Coronary artery (tissue), 2 donors: Measurements from ENCODE around the gene SHMT2.
"Not testable (repeated sequence)": the region's sequence is repeated elsewhere in the genome, so short reads cannot be mapped to it uniquely, and the experiment has no call there.

Source experiments
- DNase-seq: peaks from one replicate; pipeline ENCODE4 v3.0.0-alpha.2; 2017; ENCODE audit warnings: low spot score
- H3K27ac ChIP-seq, 2 donors: fragments of 200-600 bp; sonication (generic); one replicate each; pipeline ENCODE4 v1.5.1; 2016 to 2019
- H3K4me3 ChIP-seq: fragments of 200-600 bp; sonication (generic); 2 replicates; pipeline ENCODE4 v1.5.1; 2016; ENCODE audit warnings: mild to moderate bottlenecking, moderate library complexity
- CTCF ChIP-seq: fragments of 200-600 bp; sonication (generic); IDR thresholded peaks from one replicate; pipeline ENCODE4 v1.5.1; 2019; ENCODE audit warnings: antibody characterized with exemption

The SHMT2 gene

GRCh38 chr12:57272337-57273151, 43.0 kb downstream of the SHMT2 start:
- Histone ChIP-seq H3K27ac (no peak overlapping the region), H3K4me3 (no peak overlapping the region)
- no peak for DNase-seq
- TF ChIP-seq CTCF = no peak

- TF ChIP-seq CTCF = no peak
- Histone ChIP-seq H3K4me3 (no peak overlapping the region), H3K27ac (no peak overlapping the region)
- no peak for DNase-seq
These were observed 44.0 kb downstream of the SHMT2 start for GRCh38 chr12:57273516-57273915.

GRCh38 chr12:57276233-57276632, 46.7 kb downstream of the SHMT2 start:
- not testable (repeated sequence) for H3K27ac ChIP-seq, H3K4me3 ChIP-seq, DNase-seq

- TF ChIP-seq CTCF = no peak
- H3K27ac ChIP-seq = no peak overlapping the region
- DNase-seq = no peak
- H3K4me3 ChIP-seq = no peak overlapping the region
These were observed 47.5 kb downstream of the SHMT2 start for GRCh38 chr12:57276935-57277563.

- Histone ChIP-seq H3K4me3 (no peak overlapping the region), H3K27ac (no peak overlapping the region)
- no peak for DNase-seq
- no peak for TF ChIP-seq CTCF
These were observed 49.2 kb downstream of the SHMT2 start for GRCh38 chr12:57278465-57279381.

- Histone ChIP-seq H3K4me3 (no peak overlapping the region), H3K27ac (no peak overlapping the region)
- no peak for TF ChIP-seq CTCF
- no peak for DNase-seq
These were observed 50.9 kb downstream of the SHMT2 start for GRCh38 chr12:57280211-57281062.

GRCh38 chr12:57282073-57282472, 52.6 kb downstream of the SHMT2 start:
- H3K27ac ChIP-seq, H3K4me3 ChIP-seq, DNase-seq: not testable (repeated sequence)
